IPS-18a (cell line): Measurements from ENCODE around the gene JARID2.

Source experiments
- H3K27ac ChIP-seq: one replicate; pipeline ENCODE4 v1.5.1; 2013; ENCODE audit warnings: low read length
- H3K27me3 ChIP-seq: one replicate; pipeline ENCODE4 v1.6.1; 2013; ENCODE audit warnings: mild to moderate bottlenecking, low read length; ENCODE audit not compliant: control insufficient read depth, insufficient read depth
- H3K36me3 ChIP-seq: one replicate; pipeline ENCODE4 v1.6.1; 2013; ENCODE audit warnings: low read depth, low read length; ENCODE audit not compliant: control insufficient read depth
- H3K4me1 ChIP-seq: one replicate; pipeline ENCODE4 v1.6.1; 2013; ENCODE audit warnings: low read depth, low read length; ENCODE audit not compliant: control insufficient read depth
- H3K4me3 ChIP-seq: one replicate; pipeline ENCODE4 v1.5.1; 2013; ENCODE audit warnings: low read length
- H3K9ac ChIP-seq: one replicate; pipeline ENCODE4 v1.6.1; 2013; ENCODE audit warnings: mild to moderate bottlenecking, low read length, moderate library complexity
- H3K9me3 ChIP-seq: one replicate; pipeline ENCODE4 v1.6.1; 2013; ENCODE audit warnings: low read depth, low read length; ENCODE audit not compliant: control insufficient read depth

The JARID2 gene

GRCh38 chr6:15491255-15491985, 245.6 kb downstream of the JARID2 start:
- Histone ChIP-seq H3K9ac (no peak overlapping the region), H3K4me1 (peaks cover 31% of the 10 kb centered on the region), H3K27ac (no peak overlapping the region), H3K36me3 (peaks cover 43% of the 10 kb centered on the region), H3K4me3 (no peak overlapping the region), H3K27me3 (no peaks in the 10 kb centered on the region), H3K9me3 (no peaks in the 10 kb centered on the region)

- H3K27ac ChIP-seq: no peak overlapping the region
- H3K4me3 ChIP-seq: peak overlapping the region; percentile 6
- peaks cover 46% of the 10 kb centered on the region for H3K36me3 ChIP-seq
Observed at GRCh38 chr6:15491986-15492269, 246.1 kb downstream of the JARID2 start.

GRCh38 chr6:15493437-15494168, 247.7 kb downstream of the JARID2 start:
- Histone ChIP-seq H3K27me3 (no peaks in the 10 kb centered on the region), H3K27ac (no peak overlapping the region), H3K36me3 (peaks cover 41% of the 10 kb centered on the region), H3K4me3 (peak overlapping the region; percentile 4), H3K9me3 (no peaks in the 10 kb centered on the region), H3K9ac (no peak overlapping the region), H3K4me1 (peaks cover 31% of the 10 kb centered on the region)

More at GRCh38 chr6:15491986-15492269, 246.1 kb downstream of the JARID2 start:
- H3K27me3 ChIP-seq: no peaks in the 10 kb centered on the region
- H3K9me3 ChIP-seq: no peaks in the 10 kb centered on the region
- peaks cover 31% of the 10 kb centered on the region for H3K4me1 ChIP-seq
- H3K9ac ChIP-seq: no peak overlapping the region

GRCh38 chr6:15495375-15495901, 249.6 kb downstream of the JARID2 start:
- peaks cover 31% of the 10 kb centered on the region for H3K4me1 ChIP-seq
- H3K27me3 ChIP-seq: no peaks in the 10 kb centered on the region
- H3K27ac ChIP-seq: no peak overlapping the region
- no peaks in the 10 kb centered on the region for H3K9me3 ChIP-seq
- peaks cover 48% of the 10 kb centered on the region for H3K36me3 ChIP-seq
- no peak overlapping the region for H3K4me3 ChIP-seq
- no peak overlapping the region for H3K9ac ChIP-seq

- Histone ChIP-seq H3K9ac (no peak overlapping the region), H3K27ac (no peak overlapping the region), H3K4me1 (peaks cover 26% of the 10 kb centered on the region), H3K36me3 (peaks cover 59% of the 10 kb centered on the region), H3K9me3 (no peaks in the 10 kb centered on the region), H3K4me3 (no peak overlapping the region), H3K27me3 (no peaks in the 10 kb centered on the region)
Observed at GRCh38 chr6:15496345-15497131, 250.7 kb downstream of the JARID2 start.

GRCh38 chr6:15498640-15499039, 252.8 kb downstream of the JARID2 start:
- Histone ChIP-seq H3K36me3 (peaks cover 80% of the 10 kb centered on the region), H3K9me3 (no peaks in the 10 kb centered on the region), H3K9ac (no peak overlapping the region), H3K4me1 (peaks cover 5% of the 10 kb centered on the region), H3K4me3 (no peak overlapping the region), H3K27ac (no peak overlapping the region), H3K27me3 (no peaks in the 10 kb centered on the region)

- Histone ChIP-seq H3K36me3 (peaks cover 81% of the 10 kb centered on the region), H3K9ac (no peak overlapping the region), H3K9me3 (no peaks in the 10 kb centered on the region), H3K4me1 (peaks cover under 1% of the 10 kb centered on the region), H3K27ac (no peak overlapping the region), H3K27me3 (no peaks in the 10 kb centered on the region), H3K4me3 (no peak overlapping the region)
Observed at GRCh38 chr6:15499125-15499524, 253.3 kb downstream of the JARID2 start.

- Histone ChIP-seq H3K27me3 (no peaks in the 10 kb centered on the region), H3K9ac (no peak overlapping the region), H3K4me1 (no peaks in the 10 kb centered on the region), H3K4me3 (no peak overlapping the region), H3K27ac (no peak overlapping the region), H3K36me3 (peaks cover 86% of the 10 kb centered on the region), H3K9me3 (no peaks in the 10 kb centered on the region)
Observed at GRCh38 chr6:15499591-15499990, 253.7 kb downstream of the JARID2 start.

- H3K9me3 ChIP-seq: no peaks in the 10 kb centered on the region
- peaks cover 87% of the 10 kb centered on the region for H3K36me3 ChIP-seq
- no peak overlapping the region for H3K9ac ChIP-seq
- H3K27me3 ChIP-seq: no peaks in the 10 kb centered on the region
- no peak overlapping the region for H3K4me3 ChIP-seq
- H3K27ac ChIP-seq: no peak overlapping the region
- no peaks in the 10 kb centered on the region for H3K4me1 ChIP-seq
Observed at GRCh38 chr6:15500078-15500740, 254.3 kb downstream of the JARID2 start.

- Histone ChIP-seq H3K27ac (no peak overlapping the region), H3K4me3 (no peak overlapping the region), H3K9me3 (no peaks in the 10 kb centered on the region), H3K9ac (no peak overlapping the region), H3K4me1 (no peaks in the 10 kb centered on the region), H3K36me3 (peaks cover 85% of the 10 kb centered on the region), H3K27me3 (no peaks in the 10 kb centered on the region)
Observed at GRCh38 chr6:15500901-15501825, 255.3 kb downstream of the JARID2 start.
